Naive thymus-derived CD4-positive, alpha-beta T cell (primary cell): Measurements from ENCODE around the gene FOXJ1. TPM values are rescaled to one million over a fixed set of nuclear protein-coding genes. Genes with fewer than 3 reads are reported as not detected.

Experiments
- ATAC-seq: fragments of 150-1000 bp; cut with Tn5 transposase; 2 replicates; pipeline ENCODE4 v1.10.0; 2021; ENCODE audit warnings: mild to moderate bottlenecking, moderate library complexity
- CTCF ChIA-PET: fragments of 350-600 bp; sonication (Branson Sonifier 250); formaldehyde crosslinking; loops from one replicate; lab custom pipeline; 2021; ENCODE audit warnings: antibody characterized with exemption; lab: Charles Lee
- POLR2A ChIA-PET: fragments of 350-600 bp; sonication (Branson Sonifier 250); formaldehyde crosslinking; loops from one replicate; lab custom pipeline; 2021; ENCODE audit warnings: antibody characterized with exemption, inconsistent platforms; lab: Charles Lee
- DNase-seq, 9 donors: peaks; one replicate each; pipeline versions ENCODE4 v3.0.0 to v3.0.0-alpha.2; 2020 to 2022; ENCODE audit warnings: mixed read lengths in 1 of 9
- H3K27ac ChIP-seq: one replicate; pipeline ENCODE4 v1.7.0; 2013; ENCODE audit warnings: mild to moderate bottlenecking, low read depth, low read length, moderate library complexity
- H3K27me3 ChIP-seq, 2 donors: one replicate each; pipeline ENCODE4 v1.7.0; 2013; ENCODE audit warnings: low read length in 2 of 2, mild to moderate bottlenecking in 2 of 2, moderate library complexity in 2 of 2; ENCODE audit not compliant: control insufficient read depth in 2 of 2, insufficient read depth in 2 of 2
- H3K36me3 ChIP-seq, 3 experiments: 1 replicate in 2 of 3; 2 replicates in 1 of 3; pipeline ENCODE4 v1.7.0; 2013; ENCODE audit warnings: low read length in 3 of 3, mild to moderate bottlenecking in 3 of 3, moderate library complexity in 1 of 3; ENCODE audit not compliant: insufficient read depth in 3 of 3, control insufficient read depth in 2 of 3
- H3K4me1 ChIP-seq, 2 donors: one replicate each; pipeline ENCODE4 v1.7.0; 2013; ENCODE audit warnings: low read length in 2 of 2, mild to moderate bottlenecking in 2 of 2, moderate library complexity in 1 of 2; ENCODE audit not compliant: control insufficient read depth in 2 of 2, insufficient read depth in 2 of 2
- H3K4me3 ChIP-seq: 2 replicates; pipeline ENCODE4 v1.7.0; 2013; ENCODE audit warnings: mild to moderate bottlenecking, low read length
- H3K9me3 ChIP-seq, 3 experiments: 1 replicate in 2 of 3; 2 replicates in 1 of 3; pipeline ENCODE4 v1.7.0; 2013; ENCODE audit warnings: low read length in 3 of 3; ENCODE audit not compliant: control insufficient read depth in 2 of 3
- H3K27ac Mint-ChIP-seq, 9 donors: one replicate each; pipeline ENCODE4 v1.8.0; 2020 to 2022; ENCODE audit warnings: mixed read lengths in 9 of 9, mild to moderate bottlenecking in 8 of 9, moderate library complexity in 5 of 9, inconsistent platforms in 2 of 9
- H3K27me3 Mint-ChIP-seq, 5 donors: one replicate each; pipeline ENCODE4 v1.8.0; 2021 to 2022; ENCODE audit warnings: mixed read lengths in 5 of 5, mild to moderate bottlenecking in 1 of 5
- H3K36me3 Mint-ChIP-seq, 5 donors: one replicate each; pipeline ENCODE4 v1.8.0; 2020 to 2022; ENCODE audit warnings: mixed read lengths in 5 of 5, mild to moderate bottlenecking in 3 of 5, inconsistent platforms in 1 of 5
- H3K4me1 Mint-ChIP-seq, 7 donors: one replicate each; pipeline ENCODE4 v1.8.0; 2020 to 2022; ENCODE audit warnings: mixed read lengths in 7 of 7, mild to moderate bottlenecking in 3 of 7, inconsistent platforms in 1 of 7
- H3K4me3 Mint-ChIP-seq, 10 donors: one replicate each; pipeline ENCODE4 v1.8.0; 2020 to 2022; ENCODE audit warnings: mild to moderate bottlenecking in 10 of 10, mixed read lengths in 10 of 10, moderate library complexity in 6 of 10, inconsistent platforms in 2 of 10
- H3K9me3 Mint-ChIP-seq, 11 donors: one replicate each; pipeline ENCODE4 v1.8.0; 2020 to 2022; ENCODE audit warnings: mixed read lengths in 11 of 11, mild to moderate bottlenecking in 4 of 11, inconsistent platforms in 1 of 11, moderate library complexity in 1 of 11
- intact Hi-C, 2 donors: fragments of 100-400 bp; cut with micrococcal nuclease; formaldehyde crosslinking; loops; one replicate each; pipeline ENCODE4 v1.15.1; 2023
- polyA plus RNA-seq, 2 donors: library from polyadenylated mRNA; unstranded; fragments of 300-500 nt; fragmentation: Illumina TruSeq; gene quantifications; one replicate each; pipeline ENCODE4 v1.2.3, GENCODE V29; 2021
- total RNA-seq, 6 experiments: library from RNA in 5 of 6; stranded (reverse) in 5 of 6; gene quantifications; 1 replicate in 5 of 6; 2 replicates in 1 of 6; pipeline ENCODE4 v1.2.3 and lab custom pipeline; 2021 to 2026

The FOXJ1 gene
- total and polyA plus RNA-seq, 7 experiments from 2014 or later, result 0.27 to 2.2 (median 1.4) TPM

- Histone ChIP-seq H3K4me3 (no peak overlapping the region), H3K9me3 (no peaks in the 10 kb centered on the region), H3K27me3 (no peaks in the 10 kb centered on the region), H3K36me3 (peaks cover 0 to 38% (median 7%) of the 10 kb centered on the region in 3 experiments), H3K27ac (no peak overlapping the region), H3K4me1 (no peaks in the 10 kb centered on the region)
- ATAC-seq (no peak), DNase-seq (no peak)
- H3K27ac Mint-ChIP-seq, result peak overlapping the region in 3 of 9 donors; percentile 5 to 43 (median 12)
- H3K4me1 Mint-ChIP-seq, result peaks cover 7 to 36% (median 22%) of the 10 kb centered on the region in 7 donors
- H3K27me3 Mint-ChIP-seq, result no peaks in the 10 kb centered on the region
- peaks cover 6 to 70% (median 48%) of the 10 kb centered on the region in 5 donors for H3K36me3 Mint-ChIP-seq
- no peaks in the 10 kb centered on the region for H3K9me3 Mint-ChIP-seq
- no peak overlapping the region for H3K4me3 Mint-ChIP-seq
- ChIA-PET CTCF (no interaction called here), POLR2A (interaction anchor here (0.7 to 8.8 kb wide), 4 partner anchors 15 to 98 kb away, joined by 3 to 49 read pairs (median 4); no protein-coding TSS in a partner anchor)
- intact Hi-C loops, result no loop called here
Observed at GRCh38 chr17:76164331-76164730, 23.3 kb upstream of the FOXJ1 start.

- H3K27me3 ChIP-seq, result no peaks in the 10 kb centered on the region
- H3K4me3 ChIP-seq, result no peak overlapping the region
- ATAC-seq (no peak), DNase-seq (no peak)
- no peak overlapping the region for H3K27ac ChIP-seq
- no peaks in the 10 kb centered on the region for H3K4me1 ChIP-seq
- H3K27me3 Mint-ChIP-seq, result no peaks in the 10 kb centered on the region
- H3K36me3 Mint-ChIP-seq, result peaks cover 7 to 71% (median 50%) of the 10 kb centered on the region in 5 donors
- no peak overlapping the region for H3K4me3 Mint-ChIP-seq
- intact Hi-C loops, result no loop called here
- H3K36me3 ChIP-seq, result peaks cover 0 to 40% (median 7%) of the 10 kb centered on the region in 3 experiments
- ChIA-PET POLR2A (interaction anchor here (0.7 kb wide), 1 partner anchor 99 kb away, joined by 4 read pairs; no protein-coding TSS in a partner anchor), CTCF (no interaction called here)
- no peaks in the 10 kb centered on the region for H3K9me3 ChIP-seq
- H3K4me1 Mint-ChIP-seq, result peaks cover 7 to 32% (median 19%) of the 10 kb centered on the region in 7 donors
- peak overlapping the region in 4 of 9 donors; percentile 32 to 69 (median 44) for H3K27ac Mint-ChIP-seq
- H3K9me3 Mint-ChIP-seq, result no peaks in the 10 kb centered on the region
Observed at GRCh38 chr17:76163919-76164318, 22.9 kb upstream of the FOXJ1 start.

GRCh38 chr17:76161619-76162266 lies 20.7 kb upstream of the FOXJ1 start:
- peaks cover 0 to 51% (median 14%) of the 10 kb centered on the region in 3 experiments for H3K36me3 ChIP-seq
- H3K4me1 Mint-ChIP-seq, result peaks cover 0 to 32% (median 14%) of the 10 kb centered on the region in 7 donors
- peaks cover 15 to 72% (median 54%) of the 10 kb centered on the region in 5 donors for H3K36me3 Mint-ChIP-seq

GRCh38 chr17:76160896-76161528 lies 20.0 kb upstream of the FOXJ1 start:
- CTCF ChIA-PET, result interaction anchor here (1.0 kb wide), 2 partner anchors 19 to 21 kb away, joined by 4 to 5 read pairs; no protein-coding TSS in a partner anchor

More at GRCh38 chr17:76161619-76162266, 20.7 kb upstream of the FOXJ1 start:
- Histone ChIP-seq H3K9me3 (no peaks in the 10 kb centered on the region), H3K27me3 (no peaks in the 10 kb centered on the region), H3K4me1 (no peaks in the 10 kb centered on the region), H3K4me3 (no peak overlapping the region), H3K27ac (no peak overlapping the region)
- DNase-seq (no peak), ATAC-seq (no peak)
- no peak overlapping the region for H3K4me3 Mint-ChIP-seq
- peaks cover 0 to under 1% (median 0%) of the 10 kb centered on the region in 11 donors for H3K9me3 Mint-ChIP-seq
- intact Hi-C loops, result no loop called here
- CTCF ChIA-PET, result interaction anchor here (0.5 to 1.1 kb wide), 2 partner anchors 118 to 213 kb away, joined by 3 read pairs; no protein-coding TSS in a partner anchor
- POLR2A ChIA-PET, result interaction anchor here (0.6 to 1.4 kb wide), 3 partner anchors 10 to 14 kb away, joined by 3 to 9 read pairs (median 3); no protein-coding TSS in a partner anchor
- H3K27me3 Mint-ChIP-seq, result no peaks in the 10 kb centered on the region
- H3K27ac Mint-ChIP-seq, result no peak overlapping the region

GRCh38 chr17:76159157-76159556 lies 18.1 kb upstream of the FOXJ1 start:
- no peaks in the 10 kb centered on the region for H3K27me3 Mint-ChIP-seq
- ChIA-PET CTCF (no interaction called here), POLR2A (interaction anchor here (0.6 to 11.6 kb wide), 7 partner anchors 10 to 111 kb away, joined by 3 to 162 read pairs (median 5); partner anchors contain the start of gene EXOC7)
- no peak overlapping the region for H3K27ac ChIP-seq
- H3K36me3 Mint-ChIP-seq, result peaks cover 15 to 85% (median 45%) of the 10 kb centered on the region in 5 donors
- peaks cover 0 to 69% (median 14%) of the 10 kb centered on the region in 3 experiments for H3K36me3 ChIP-seq
- peaks cover 0 to 2% (median 0%) of the 10 kb centered on the region in 11 donors for H3K9me3 Mint-ChIP-seq
- intact Hi-C loops, result no loop called here
- peak overlapping the region in 2 of 9 donors; percentile 72 to 88 for H3K27ac Mint-ChIP-seq
- H3K27me3 ChIP-seq, result no peaks in the 10 kb centered on the region
- H3K4me1 Mint-ChIP-seq, result peaks cover 0 to 28% (median 24%) of the 10 kb centered on the region in 7 donors
- H3K4me3 ChIP-seq, result no peak overlapping the region
- no peak overlapping the region for H3K4me3 Mint-ChIP-seq
- no peaks in the 10 kb centered on the region for H3K9me3 ChIP-seq
- DNase-seq (no peak), ATAC-seq (no peak)
- H3K4me1 ChIP-seq, result peaks cover 0 to 7% of the 10 kb centered on the region in 2 donors

More at GRCh38 chr17:76160896-76161528, 20.0 kb upstream of the FOXJ1 start:
- Histone ChIP-seq H3K9me3 (no peaks in the 10 kb centered on the region), H3K4me3 (no peak overlapping the region), H3K27me3 (no peaks in the 10 kb centered on the region), H3K4me1 (no peaks in the 10 kb centered on the region), H3K27ac (no peak overlapping the region), H3K36me3 (peaks cover 0 to 56% (median 14%) of the 10 kb centered on the region in 3 experiments)
- H3K9me3 Mint-ChIP-seq, result peaks cover 0 to 2% (median 0%) of the 10 kb centered on the region in 11 donors
- no peak overlapping the region for H3K4me3 Mint-ChIP-seq
- DNase-seq (no peak), ATAC-seq (no peak)
- H3K36me3 Mint-ChIP-seq, result peaks cover 15 to 75% (median 49%) of the 10 kb centered on the region in 5 donors
- peaks cover 0 to 26% (median 15%) of the 10 kb centered on the region in 7 donors for H3K4me1 Mint-ChIP-seq
- no peaks in the 10 kb centered on the region for H3K27me3 Mint-ChIP-seq
- intact Hi-C loops, result no loop called here
- H3K27ac Mint-ChIP-seq, result no peak overlapping the region
- POLR2A ChIA-PET, result interaction anchor here (0.7 to 11.6 kb wide), 5 partner anchors 8 to 108 kb away, joined by 3 to 162 read pairs (median 4); no protein-coding TSS in a partner anchor

- peak overlapping the region in 1 of 10 donors; percentile 6 for H3K4me3 Mint-ChIP-seq
- peak overlapping the region in 6 of 9 donors; percentile 8 to 88 (median 50) for H3K27ac Mint-ChIP-seq
- Histone ChIP-seq H3K27ac (no peak overlapping the region), H3K9me3 (no peaks in the 10 kb centered on the region), H3K36me3 (peaks cover 0 to 71% (median 14%) of the 10 kb centered on the region in 3 experiments), H3K4me3 (no peak overlapping the region), H3K27me3 (no peaks in the 10 kb centered on the region), H3K4me1 (peaks cover under 1 to 21% of the 10 kb centered on the region in 2 donors)
- CTCF ChIA-PET, result interaction anchor here (0.7 to 1.0 kb wide), 3 partner anchors 12 to 122 kb away, joined by 3 to 6 read pairs (median 4); no protein-coding TSS in a partner anchor
- H3K36me3 Mint-ChIP-seq, result peaks cover 18 to 88% (median 43%) of the 10 kb centered on the region in 5 donors
- H3K9me3 Mint-ChIP-seq, result peaks cover 0 to 2% (median 0%) of the 10 kb centered on the region in 11 donors
- POLR2A ChIA-PET, result interaction anchor here (0.7 to 11.6 kb wide), 7 partner anchors 11 to 115 kb away, joined by 3 to 162 read pairs (median 4); no protein-coding TSS in a partner anchor
- ATAC-seq (no peak), DNase-seq (no peak)
- H3K27me3 Mint-ChIP-seq, result no peaks in the 10 kb centered on the region
- peaks cover 4 to 39% (median 35%) of the 10 kb centered on the region in 7 donors for H3K4me1 Mint-ChIP-seq
- intact Hi-C loops, result no loop called here
Observed at GRCh38 chr17:76157759-76158158, 16.7 kb upstream of the FOXJ1 start.
